Hematopoietic multipotent progenitor cell treated with erythropoietin and hydrocortisone succinate and interleukin-3 and kit ligand, for 15 days (in vitro differentiated cells): Measurements from ENCODE around the gene APOBEC2.

Experiments used
- DNase-seq: peaks from one replicate; pipeline ENCODE4 v3.0.0-alpha.2; 2015; ENCODE audit warnings: low spot score

The APOBEC2 gene

DNA sequence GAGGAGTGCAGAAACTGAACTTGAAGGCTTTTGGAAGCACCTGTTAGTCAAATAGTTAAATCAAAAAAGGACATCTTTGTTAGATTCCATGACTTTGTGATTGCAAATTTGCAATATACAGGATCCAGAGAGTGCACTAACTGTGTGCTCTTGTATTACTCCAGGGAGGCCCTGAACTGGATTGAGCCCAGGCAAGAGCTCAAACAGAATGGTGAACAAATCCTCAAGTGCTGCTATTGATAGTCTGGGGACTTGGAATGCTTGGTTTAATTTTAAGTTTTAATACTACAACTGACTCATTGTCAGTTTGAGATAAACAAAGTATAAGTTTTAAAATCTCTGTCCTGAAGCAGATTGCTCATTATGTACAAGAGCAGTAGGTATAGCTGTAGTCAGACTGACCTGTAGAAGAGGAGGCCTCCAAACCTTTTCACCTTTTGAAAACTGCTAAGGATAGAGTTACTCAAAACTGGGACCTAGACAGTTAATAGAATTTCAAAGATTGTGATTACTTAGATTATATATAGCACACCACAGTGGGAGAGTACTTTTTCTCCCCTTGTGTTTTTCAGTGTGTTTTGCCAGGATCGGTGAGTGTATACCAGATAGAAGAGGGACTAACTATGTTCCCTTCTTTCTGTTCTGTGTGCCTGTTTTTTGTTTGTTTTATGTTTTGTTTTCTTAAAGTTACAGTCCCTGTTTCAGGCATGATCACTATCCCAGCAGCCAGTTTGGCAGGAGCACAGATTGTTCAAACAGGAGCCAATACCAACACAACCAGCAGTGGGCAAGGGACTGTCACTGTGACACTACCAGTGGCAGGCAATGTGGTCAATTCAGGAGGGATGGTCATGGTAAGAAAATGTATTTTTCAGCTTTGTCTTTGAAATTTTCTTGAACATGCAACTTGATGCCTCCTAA is 38.1 kb downstream of the APOBEC2 start:
- DNase-seq = no peak

DNA sequence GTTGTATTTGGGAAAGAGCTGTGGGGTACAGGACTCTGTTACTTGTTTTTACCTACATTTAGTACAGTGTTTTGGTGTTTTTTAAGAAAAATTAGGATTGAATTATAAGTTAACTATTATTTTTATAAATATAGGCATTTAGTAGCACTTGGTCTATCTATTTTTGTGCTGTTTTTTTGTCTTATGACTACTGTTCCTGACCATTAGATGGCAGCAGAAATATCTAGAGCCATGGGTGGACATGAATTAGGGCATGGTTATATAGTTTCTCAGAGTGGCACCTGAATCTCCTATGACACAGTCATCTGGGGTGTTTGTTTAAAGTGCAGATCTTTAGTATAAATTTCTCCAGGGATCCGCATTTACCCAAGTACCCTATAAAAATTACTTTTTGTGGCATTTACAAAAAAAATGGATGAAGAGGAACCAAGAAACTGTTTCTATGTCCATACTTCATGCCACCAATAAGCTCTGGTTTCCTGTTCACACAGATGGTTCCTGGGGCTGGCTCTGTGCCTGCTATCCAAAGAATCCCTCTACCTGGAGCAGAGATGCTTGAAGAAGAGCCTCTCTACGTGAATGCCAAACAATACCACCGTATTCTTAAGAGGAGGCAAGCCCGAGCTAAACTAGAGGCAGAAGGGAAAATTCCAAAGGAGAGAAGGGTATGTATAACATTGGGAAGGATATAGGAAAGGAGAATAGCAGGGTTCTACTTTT is 39.6 kb downstream of the APOBEC2 start:
- peak; percentile 41 for DNase-seq

- no peak for DNase-seq
Observed at GRCh38 chr6:41093729-41094128, 40.7 kb downstream of the APOBEC2 start.

DNA sequence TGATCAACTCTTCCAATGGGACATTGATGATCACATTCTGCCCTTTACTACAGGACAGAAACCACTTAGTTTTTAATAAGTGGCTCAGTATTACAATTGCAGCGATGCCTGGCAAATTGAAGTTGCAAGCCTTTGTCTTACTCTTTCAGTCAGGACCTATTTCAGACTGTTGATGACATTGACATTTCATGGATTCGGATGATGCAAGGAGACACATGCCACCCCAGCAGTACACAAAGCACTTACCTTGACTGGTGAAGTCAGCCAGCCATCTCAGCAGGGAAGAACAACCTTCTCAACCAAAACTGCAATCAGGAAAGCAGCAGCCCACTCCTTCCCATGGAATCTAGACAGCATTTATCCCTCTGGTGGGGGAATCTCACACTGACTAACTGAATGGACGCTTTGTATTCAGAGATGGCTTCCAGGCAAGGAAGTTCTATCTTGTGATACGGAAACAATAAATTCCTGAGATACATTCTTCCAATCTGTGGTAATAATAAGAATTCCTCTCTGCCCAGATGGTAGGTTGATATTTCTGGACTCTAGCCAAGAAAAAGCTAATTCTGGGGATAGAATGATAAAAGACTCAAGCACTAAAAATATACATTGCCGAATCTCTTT is 44.6 kb downstream of the APOBEC2 start:
- no peak for DNase-seq

GRCh38 chr6:41098366-41098765 is 45.4 kb downstream of the APOBEC2 start:
- DNase-seq = no peak

DNA sequence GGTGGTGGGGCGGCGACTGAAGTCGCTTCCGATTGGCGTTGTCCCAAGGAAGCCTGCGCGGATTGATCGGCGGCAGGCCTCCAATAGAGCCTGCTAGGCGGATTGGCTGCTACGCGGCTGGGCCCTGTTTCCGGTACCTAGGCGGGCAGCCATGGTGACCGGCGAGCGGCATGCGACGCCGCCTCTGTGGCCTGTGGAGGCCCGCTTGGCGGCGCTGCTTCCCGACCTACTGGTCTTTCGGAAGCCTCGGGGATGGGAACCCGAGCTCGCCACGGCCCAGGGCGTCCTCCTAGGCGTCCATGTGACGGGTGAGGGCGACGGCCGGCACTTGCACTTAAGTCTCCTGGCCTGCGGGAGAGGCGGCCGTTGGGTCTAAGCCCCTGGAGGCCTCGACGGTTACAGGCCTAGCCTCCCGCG is 47.9 kb downstream of the APOBEC2 start:
- DNase-seq = no peak

GRCh38 chr6:41103847-41104246 is 50.8 kb downstream of the APOBEC2 start:
- DNase-seq = no peak

DNA sequence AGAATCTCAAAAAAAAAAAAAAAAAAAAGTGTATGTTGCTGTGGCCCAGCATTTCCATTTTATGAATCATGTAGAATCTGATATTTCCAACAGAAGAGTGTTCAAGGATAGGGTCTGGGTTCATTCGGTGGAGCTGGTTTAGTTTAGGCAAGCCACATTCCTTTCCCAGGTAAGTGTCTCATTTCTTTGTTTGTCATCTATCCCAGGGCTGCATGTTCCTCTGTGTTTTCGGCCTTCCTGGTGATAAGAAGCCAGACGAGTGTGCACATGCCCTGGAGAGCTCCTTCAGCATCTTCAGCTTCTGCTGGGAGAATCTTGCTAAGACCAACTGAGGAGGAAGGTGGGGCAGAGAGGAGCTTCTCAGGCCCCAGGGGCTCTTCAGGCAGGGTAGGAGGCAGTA is 58.0 kb downstream of the APOBEC2 start:
- no peak for DNase-seq
